GM21619 (cell line): ENCODE data around the gene SAP30.

Experiments
- ATAC-seq: cut with Tn5 transposase; IDR thresholded peaks from one replicate; pipeline ENCODE4 v1.9.1; 2021; ENCODE audit not compliant: unreplicated experiment

Gene SAP30

DNA sequence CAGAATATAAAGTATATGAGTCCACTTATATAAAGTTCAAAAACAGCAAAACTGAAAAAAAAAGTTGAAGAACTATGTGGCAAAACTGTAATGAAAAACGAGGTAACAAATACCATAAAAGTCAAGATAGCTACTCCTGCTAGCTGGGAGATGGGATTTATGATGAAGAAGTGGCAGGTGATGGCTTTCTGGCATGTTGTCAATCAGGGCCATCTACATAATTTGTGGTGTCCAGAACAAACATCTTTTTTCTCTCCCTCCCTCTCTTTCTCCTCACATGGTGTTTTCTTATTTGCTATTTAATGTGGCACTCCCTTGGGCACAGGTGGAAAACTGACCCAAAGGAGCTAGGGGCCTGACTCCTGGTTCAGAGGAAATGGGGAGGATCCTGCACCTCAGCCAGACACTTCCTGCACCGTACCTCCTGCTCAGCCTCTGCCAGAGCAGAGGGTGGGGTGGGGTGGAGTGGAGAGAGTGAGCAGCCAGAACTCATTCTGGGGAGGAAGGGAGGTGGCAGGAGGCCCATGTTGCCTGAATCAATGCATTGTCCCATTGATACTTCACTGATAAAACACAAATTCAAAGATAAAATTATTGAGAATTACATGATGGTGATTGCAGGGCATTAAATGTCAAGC lies 5.3 kb upstream of the SAP30 start:
- no peak for ATAC-seq

DNA sequence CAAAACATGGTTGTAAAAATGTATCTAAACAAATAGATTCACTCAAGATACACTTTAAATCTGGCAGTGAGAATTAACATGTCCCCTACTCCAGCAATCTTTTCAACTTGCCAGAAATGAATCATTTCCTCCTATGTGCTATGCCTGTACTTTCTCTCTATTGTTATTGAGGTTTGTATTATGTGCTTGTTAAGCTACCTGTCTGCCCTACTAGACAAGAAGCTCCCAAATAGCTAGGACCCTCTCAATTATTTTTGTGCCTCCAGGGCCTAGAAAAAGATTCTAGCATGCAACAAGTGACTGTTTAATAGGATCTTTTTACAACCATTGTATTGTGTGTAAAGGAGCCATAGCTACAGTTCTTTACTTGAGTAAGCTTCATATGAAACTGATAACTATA lies 3.5 kb upstream of the SAP30 start:
- peak; percentile 17 for ATAC-seq

DNA sequence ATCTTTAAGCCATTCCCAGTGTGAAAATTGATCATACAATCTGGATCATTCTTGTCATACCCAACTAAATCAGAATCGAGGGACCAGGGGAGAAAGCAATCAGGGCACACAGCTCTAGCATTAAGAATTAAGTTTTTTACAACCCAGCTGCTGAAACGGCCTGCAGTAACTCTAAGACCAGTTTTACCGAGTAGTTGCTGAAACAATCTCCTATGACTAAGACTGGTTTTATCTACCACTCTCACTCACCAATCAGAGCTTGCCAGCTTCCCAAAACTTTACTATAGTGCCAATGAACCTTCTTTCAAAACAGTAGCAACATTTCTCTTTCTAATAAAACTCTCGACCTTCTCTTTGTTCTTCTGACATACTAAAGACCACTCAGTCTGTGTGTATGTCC lies 2.8 kb upstream of the SAP30 start:
- no peak for ATAC-seq

DNA sequence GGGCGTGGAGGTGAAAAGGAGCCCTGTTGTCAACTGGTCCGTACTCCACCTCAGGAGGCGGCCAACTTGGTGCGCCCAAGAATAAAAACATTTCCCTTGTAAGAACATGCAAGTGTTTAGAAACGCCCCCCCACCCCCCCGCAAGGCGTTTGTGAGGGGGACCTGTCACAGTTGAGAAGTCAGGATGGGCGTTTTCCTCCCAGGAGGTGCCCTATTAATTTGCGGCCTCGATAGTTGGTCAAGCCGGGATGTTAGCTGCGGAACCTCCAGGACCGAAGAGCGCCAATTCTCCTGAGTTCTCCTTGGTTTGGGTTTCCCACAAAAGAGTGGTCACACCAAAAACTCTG lies 651 bp upstream of the SAP30 start:
- peak; percentile 2 for ATAC-seq

DNA sequence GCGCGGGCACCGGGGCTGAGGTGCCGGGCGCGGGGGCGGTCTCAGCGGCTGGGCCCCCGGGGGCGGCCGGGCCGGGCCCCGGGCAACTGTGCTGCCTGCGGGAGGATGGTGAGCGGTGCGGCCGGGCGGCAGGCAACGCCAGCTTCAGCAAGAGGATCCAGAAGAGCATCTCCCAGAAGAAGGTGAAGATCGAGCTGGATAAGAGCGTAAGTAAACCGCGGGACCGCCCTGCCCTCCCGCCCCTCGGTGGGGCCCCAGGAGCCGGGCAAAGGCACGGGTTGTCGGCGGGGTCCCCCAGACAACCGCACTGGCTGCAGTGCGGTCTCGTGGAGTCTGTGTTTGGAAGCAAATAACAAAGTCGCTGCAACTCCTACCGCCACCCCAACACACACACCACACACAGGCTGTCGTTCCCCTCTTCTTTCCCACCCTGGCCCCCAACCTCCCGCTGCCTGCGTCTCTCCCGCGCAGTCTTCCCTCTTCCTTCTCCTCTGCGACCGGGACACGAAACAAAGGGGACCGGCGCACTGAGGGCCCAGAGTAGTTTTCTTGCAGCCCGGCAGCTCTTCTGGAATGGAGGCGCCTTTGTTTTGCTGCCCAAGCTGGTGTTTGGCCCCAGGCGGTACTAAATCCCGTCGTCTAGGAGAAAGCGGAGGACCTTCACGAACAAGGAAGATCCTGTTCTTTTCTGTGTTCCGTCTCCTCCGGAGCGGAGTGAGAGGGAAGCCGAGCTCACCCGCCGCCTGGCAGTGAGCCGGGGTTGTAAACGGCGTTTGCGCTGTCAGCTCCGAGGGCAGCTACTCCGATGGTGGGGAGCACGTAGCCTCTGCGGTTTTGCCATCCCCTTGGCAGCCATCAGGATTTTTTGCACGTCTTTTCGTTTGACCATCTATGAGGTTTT lies 788 bp downstream of the SAP30 start:
- ATAC-seq: peak; percentile 15

DNA sequence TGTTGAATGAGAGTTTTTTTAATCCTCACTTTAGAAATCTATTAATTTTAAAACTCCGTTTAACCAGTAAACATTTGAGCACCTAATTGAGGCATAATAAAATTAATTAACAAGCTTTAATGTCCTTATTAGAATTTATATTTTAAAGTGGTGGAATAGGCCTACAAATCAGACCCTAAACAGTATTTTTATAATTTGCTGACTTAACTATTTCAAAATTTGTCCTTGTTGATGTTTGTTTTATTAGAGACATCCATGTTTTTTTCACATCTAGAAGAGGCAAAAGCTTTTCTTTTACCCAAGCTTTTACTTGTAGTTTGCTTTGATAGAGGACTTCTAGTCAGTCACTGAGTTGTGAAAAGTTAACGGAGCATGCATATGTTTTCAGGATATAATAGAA lies 3.8 kb downstream of the SAP30 start:
- ATAC-seq: no peak

DNA sequence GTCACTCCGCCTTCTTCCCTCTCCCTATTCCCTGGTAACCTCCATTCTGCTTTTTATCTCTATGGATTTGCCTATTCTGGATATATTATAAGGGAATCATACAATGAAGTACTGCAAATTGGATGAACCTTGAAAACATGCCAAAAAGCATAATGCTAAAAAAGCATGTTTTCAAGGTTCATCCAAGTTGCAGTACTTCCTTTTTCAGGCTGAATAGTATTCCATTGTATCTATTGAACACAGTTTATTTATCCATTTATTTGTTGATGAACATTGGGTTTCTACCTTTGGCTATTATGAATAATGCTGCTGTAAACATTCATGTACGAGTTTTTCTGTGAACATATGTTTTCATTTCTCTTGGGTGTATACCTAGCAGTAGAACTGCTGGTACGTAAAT lies 9.2 kb downstream of the SAP30 start:
- no peak for ATAC-seq

DNA sequence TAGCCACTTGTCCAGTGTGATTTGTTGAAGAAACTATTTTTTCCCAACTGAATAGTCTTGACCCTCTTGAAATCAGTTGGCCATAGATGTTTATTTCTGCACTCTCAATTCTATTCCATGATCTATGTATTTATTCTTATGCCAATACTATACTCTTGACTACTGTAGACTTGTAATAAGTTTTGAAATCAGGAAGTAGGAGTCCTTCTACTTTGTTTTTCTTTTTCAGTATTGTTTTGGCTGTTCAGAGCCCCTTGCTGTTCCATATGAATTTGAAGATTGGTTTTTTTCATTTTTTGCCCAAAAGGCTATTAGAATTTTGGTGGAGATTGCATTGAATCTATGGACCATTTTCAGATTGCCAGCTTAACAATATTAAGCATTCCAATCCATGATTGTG lies 10.2 kb downstream of the SAP30 start:
- ATAC-seq: no peak

DNA sequence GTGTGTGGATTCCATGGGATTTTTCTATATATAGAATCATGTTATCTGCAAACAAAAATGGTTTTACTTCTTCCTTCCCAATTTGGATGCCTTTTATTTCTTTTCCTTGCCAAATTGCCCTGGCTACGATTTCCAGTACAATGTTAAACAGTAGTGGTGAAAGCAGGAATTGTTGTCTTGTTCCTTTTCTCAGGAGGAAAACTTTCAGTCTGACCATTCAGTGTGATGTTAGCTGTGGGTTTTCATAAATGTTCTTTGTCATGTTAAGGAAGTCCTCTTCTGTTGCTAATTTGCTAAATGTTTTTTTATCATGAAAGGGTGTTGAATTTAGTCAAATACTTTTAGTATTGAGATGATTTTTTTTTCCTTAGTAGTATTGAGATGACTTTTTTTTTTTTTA lies 10.9 kb downstream of the SAP30 start:
- no peak for ATAC-seq

DNA sequence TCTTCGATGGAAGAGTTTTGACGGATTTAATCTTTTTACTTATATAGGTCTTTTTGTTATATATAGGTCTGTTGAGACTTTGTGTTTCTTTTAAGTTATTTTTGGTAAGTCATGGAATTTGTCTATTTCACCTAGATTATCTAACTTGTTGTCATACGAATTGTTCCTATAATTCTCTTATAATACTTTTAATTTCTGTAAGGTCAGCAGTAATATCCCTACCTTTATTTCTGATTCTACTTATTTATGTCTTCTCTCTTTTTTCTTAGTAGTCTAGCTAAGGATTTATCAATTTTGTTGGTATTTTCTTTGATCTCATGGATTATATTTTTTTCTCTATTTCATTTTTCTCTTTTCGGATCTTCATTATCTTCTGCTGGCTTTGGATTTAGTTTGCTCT lies 11.6 kb downstream of the SAP30 start:
- ATAC-seq: no peak

DNA sequence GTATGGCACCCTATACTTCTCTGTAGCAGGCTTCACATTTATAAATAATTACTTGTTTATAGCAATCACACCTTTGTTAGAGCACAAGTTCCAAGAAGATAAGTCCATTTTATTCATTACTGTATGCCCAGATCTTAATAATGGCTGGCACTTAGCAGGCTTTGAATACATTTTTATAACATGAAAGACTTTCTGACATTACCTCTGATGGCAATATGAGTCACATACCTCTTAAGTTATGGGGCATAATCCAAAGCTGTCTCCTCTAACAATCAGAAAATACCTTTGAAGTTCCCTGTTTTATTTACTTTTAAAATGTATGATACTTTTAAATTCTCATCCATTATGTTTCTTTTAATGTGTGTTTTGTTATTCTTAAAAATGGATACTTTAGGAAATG lies 16.0 kb downstream of the SAP30 start:
- ATAC-seq: no peak

DNA sequence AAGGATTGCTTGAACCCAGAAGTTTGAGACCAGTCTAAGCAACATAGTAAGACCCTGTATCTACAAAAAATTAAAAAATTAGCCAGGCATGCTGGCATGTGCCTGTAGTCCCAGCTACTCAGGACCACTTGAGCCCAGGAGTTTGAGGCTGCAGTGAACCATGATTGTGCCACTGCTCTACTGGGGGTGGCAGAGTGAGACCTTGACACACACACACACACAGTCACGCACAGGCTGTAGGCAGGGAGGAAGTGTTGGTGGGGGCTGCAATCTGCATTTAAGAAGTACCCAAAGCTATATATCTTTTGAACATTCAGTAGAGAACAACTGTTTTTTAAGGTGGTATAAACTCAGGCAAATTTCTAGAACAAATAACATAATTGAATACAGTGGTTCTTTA lies 20.9 kb downstream of the SAP30 start:
- no peak for ATAC-seq

DNA sequence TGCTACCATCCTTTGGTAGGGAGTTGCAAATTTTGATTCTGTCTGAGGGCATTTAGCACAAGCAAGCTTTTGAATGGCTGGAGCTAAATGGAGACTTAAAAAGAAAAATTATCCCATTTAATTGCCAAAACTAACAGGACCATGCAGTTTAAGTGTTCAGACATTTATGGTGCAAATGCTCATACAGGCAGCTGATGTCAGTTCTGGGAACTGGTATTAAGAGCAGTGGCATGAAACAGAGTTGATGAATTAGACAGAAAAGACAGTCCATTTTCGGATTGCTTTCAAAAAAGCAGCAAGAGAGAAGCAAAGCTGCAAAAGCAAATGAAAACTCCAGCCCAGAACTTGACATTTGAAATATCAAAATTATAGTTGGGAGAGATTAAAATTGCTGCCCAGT lies 26.9 kb downstream of the SAP30 start:
- ATAC-seq: no peak

DNA sequence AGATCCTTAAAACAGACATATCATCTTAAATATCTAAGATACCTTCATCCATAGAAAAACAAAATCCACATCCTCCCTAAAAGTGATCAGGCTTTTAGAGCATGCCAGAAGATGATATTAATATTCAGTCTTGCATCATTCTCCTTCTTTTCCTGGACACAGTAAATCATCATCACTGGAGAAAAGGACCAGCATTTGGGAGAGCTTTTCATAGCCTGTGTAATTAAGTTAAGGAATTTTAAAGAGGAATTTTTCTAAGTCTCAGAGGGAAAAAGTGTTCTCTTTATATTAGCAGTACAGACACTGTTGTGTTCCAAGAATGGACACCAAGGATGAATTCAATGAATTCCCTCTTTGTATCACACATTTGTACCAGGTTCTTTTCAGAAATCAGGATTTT lies 27.5 kb downstream of the SAP30 start:
- ATAC-seq: no peak

DNA sequence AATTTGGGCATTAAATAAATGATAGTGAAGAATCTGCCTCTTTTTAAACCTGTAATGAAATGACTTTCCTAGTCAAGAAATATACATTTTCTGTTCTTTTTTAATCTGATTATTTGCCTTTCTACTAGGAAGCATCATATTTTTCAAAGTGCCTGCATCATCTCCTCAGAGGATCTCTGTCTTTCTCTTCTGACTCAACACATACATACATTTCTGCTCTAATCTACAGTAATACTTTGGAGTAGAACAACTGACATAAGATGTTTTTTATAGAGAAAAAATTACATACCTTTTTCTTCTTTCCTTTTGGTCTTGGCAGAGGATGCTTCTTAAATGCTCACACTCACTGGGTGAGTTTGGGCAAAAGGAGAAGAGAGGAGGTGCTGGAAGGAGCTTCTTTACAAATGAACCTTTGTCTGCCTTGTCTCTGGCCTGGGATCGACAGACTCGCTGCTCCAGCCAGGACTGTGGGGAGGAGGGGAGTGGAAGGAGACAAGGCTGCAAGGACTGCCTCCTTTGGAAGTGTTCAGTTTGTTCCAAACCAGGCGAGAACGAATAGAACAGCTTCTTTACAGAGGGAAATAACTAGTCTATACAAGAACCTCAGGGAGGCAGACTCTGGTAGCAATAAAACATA lies 28.1 kb downstream of the SAP30 start, which contains the start of gene SCRG1:
SCRG1 (minus strand) TSS at position 338 of the 637 bp plus-strand sequence. CDS start 7,702 bp downstream, outside the sequence.
- ATAC-seq: no peak

DNA sequence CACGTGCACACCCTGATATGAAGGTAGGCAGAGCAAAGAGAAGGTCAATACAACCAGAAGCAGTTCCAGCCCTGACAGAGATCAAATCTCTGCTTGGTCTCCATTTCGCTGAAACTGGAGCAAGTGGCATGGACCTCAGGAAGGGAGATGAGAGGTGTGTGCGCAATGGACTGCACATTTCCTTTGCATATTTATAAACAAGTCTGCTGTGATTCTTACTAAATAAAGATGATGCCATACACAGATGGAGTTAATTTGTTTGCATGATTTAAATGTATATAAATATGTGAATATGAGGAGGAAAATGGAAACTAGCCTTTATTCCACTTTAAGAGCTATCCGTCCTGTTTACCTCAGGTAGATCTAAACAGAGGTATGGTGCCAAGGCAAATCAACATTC lies 30.3 kb downstream of the SAP30 start:
- ATAC-seq: no peak

DNA sequence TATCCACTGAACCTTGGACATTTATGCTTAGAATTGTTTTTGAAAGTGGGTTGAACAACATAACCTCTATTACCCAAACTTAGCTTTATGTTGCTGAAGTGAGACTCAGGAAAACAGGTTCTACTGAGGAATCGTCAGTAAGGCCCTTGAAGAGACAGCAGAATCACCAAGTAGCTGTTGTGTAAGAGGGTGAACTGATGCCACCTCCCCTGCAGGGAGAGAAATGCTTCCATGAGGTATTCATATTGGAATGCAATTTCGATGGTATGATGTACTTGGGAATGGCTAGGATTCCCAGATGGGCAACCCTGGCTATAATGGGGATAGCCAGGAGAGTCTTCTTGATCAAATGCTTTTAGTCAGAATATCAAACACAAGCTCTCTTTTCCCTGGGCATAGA lies 32.3 kb downstream of the SAP30 start:
- ATAC-seq: no peak

DNA sequence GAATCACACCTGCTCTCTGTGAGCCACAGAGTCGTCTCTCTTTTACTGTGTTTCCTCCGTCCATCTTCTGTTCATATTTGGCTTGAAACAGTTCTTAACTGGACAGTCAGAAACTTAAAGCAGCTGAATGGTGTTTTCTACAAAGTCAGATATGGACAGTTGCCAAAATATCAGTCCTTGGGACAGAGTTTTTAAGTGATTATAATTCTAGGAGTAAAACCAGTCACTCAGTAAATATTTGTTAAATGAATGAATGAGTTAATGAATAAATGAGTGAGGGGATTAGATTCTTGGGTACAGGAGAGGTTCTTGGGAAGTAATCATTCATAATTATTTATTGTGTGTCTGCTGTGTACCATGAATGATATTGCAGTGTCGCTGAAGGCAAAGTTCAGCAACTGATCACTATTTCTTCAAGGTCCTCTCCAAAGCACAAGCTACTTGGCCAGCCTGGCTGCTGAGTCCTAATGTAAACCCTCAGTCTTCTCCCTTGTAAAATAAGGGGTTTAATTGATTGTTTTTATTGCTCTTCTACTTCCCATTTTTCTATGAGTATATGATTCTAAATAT lies 33.6 kb downstream of the SAP30 start:
- ATAC-seq: no peak

DNA sequence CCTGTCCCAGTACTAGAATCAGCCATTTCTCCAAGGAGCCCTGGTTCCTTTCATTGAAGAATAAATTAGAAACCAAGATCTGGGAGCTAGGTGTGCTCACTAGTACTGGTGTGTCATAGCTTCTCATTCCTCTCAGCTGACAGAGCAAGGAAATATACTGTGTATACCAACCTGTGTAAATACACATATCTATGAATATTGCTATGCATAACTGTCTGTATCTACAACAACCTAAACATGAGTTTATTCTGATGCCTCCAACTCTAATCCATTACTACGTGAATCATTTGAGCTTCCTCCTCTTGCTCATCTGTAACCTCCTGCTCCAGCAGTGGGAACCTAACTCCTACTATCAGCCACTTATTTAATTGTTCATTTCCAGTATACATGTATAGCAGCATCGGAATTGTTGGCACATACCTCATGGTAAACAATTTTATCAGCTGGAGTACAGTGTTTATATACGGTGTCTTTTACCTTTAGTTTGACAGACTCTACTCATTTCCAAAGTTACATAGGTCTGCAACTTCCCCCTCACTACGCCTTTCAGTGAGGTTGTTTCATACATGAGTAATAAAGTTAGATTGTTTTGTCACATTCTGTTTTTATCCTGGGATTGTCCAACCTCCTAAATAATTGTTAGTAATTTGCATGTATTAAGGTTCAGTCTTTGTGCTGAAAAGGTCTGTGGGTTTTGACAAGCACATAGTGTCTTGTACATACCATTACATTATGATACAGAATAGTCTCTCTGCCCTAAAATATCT lies 35.3 kb downstream of the SAP30 start:
- ATAC-seq: peak; percentile 59

DNA sequence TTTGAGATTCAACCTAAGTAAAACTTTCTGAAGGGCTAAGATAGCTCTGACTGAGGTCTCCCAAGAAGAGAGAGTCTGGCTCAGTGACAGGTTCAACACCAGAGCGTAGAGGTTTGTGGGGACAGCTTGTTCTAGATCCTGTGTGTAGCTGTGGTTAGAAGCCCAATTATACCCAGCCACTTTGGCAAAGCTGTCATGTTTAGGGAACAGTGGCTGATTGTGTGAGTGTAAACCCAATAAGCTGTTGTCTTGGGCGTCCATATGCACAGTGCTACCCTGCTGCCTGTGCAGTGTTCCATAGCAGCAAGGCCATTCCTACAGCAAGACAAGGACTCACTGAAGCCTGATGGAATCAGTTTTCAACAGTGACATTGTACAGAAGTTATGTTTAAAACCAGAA lies 39.3 kb downstream of the SAP30 start:
- no peak for ATAC-seq

DNA sequence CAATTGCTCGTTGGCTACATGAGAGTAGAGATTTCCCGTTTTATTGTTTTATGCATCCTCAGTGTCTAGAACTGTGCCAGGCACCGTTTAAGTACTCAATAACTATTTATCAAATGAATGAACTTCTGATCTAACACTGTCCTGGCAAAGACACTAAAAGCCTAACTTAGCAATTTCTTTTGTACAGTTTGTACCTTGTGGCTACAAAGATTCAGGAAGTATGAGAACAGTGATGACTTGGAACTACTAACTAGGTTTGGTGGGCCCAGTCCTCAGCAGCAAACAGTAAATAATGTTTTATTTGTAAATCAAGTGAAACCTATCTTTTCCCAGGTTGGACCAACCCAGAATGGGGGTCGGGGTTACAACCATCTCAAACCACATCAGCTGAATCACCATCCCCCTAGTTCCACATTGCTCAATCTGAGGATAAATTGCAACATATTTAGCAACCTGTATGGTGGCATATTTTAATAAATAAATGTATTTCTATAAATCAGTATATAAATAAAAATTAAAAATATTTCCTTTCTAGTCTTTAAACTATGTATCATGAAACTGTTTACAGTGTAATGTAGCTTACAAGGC lies 40.4 kb downstream of the SAP30 start:
- ATAC-seq: no peak
